AG04450 (cell line): ENCODE measurements around the gene HAL. TPM values are rescaled to one million over a fixed set of nuclear protein-coding genes. Genes with fewer than 3 reads are reported as not detected.

Experiments
- CTCF ChIA-PET: fragments of 300-600, 350-600 bp; formaldehyde crosslinking; extraction: SDS; loops from one replicate; lab custom pipeline; 2022; ENCODE audit warnings: antibody characterized with exemption, inconsistent platforms; lab: Charles Lee
- POLR2A ChIA-PET: fragments of 350-600 bp; formaldehyde crosslinking; extraction: SDS; loops from one replicate; lab custom pipeline; 2021; ENCODE audit warnings: antibody characterized with exemption, inconsistent platforms; lab: Yijun Ruan, JAX
- DNase-seq: peaks from one replicate; pipeline ENCODE4 v3.0.0-alpha.2; 2011; ENCODE audit warnings: low read depth, low spot score
- H3K27ac ChIP-seq: one replicate; pipeline ENCODE4 v1.5.1; 2012; ENCODE audit warnings: low read depth, low read length, control low read depth
- H3K27me3 ChIP-seq: one replicate; pipeline ENCODE4 v1.6.0; 2012; ENCODE audit warnings: low read length; ENCODE audit not compliant: control insufficient read depth, insufficient read depth
- H3K4me3 ChIP-seq: 2 replicates; pipeline ENCODE4 v1.5.1; 2011; ENCODE audit warnings: mild to moderate bottlenecking, low read depth, low read length, control low read depth
- H3K9me3 ChIP-seq: 2 replicates; pipeline ENCODE4 v1.5.1; 2012; ENCODE audit warnings: low read length; ENCODE audit not compliant: control insufficient read depth, insufficient read depth
- polyA plus RNA-seq: library from polyadenylated mRNA; depleted of rRNA; stranded (reverse); fragments of >200 nt; gene quantifications from 2 replicates; pipeline ENCODE4 v1.2.3, GENCODE V29; 2011
- TF ChIP-seq, protein P1 (sequence below): IDR thresholded peaks from 2 replicates; pipeline ENCODE4 v1.5.1; 2011; ENCODE audit warnings: low read depth, low read length, control low read depth, inconsistent platforms

HAL gene
- polyA plus RNA-seq, 1 experiment = 0.02 TPM

DNA sequence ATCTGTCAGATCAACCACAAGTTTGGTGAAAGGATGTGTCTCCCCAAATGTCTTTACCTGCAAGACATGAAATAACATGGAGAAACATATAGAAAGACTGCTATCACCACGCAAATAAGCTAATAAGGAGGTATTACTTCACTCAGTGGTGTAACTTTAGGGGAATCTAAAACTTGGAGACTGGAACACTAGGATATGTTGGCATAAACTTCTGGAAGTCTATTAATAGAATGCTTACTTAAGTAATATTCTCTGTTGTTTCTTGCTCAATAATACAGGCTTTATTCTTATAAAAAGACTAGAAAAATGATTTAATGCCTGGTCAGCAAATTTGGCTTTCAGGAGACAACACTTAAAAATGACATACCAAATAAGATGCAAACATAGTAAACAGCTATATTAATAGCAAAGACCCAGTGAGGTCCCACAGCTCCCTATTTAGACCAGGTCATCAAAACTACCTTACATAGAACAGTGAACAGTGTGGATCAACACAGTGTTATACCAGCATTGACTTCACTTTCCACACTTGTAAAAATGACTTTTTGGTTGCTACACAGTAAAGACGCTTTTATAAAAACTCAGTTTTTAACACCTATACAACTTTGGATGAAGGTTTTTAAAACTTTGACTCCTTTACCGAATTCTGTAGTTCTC is 18.9 kb upstream of the HAL start:
- H3K27me3 ChIP-seq = no peaks in the 10 kb centered on the region
- POLR2A ChIA-PET = no interaction called here
- TF ChIP-seq, protein P1, sequence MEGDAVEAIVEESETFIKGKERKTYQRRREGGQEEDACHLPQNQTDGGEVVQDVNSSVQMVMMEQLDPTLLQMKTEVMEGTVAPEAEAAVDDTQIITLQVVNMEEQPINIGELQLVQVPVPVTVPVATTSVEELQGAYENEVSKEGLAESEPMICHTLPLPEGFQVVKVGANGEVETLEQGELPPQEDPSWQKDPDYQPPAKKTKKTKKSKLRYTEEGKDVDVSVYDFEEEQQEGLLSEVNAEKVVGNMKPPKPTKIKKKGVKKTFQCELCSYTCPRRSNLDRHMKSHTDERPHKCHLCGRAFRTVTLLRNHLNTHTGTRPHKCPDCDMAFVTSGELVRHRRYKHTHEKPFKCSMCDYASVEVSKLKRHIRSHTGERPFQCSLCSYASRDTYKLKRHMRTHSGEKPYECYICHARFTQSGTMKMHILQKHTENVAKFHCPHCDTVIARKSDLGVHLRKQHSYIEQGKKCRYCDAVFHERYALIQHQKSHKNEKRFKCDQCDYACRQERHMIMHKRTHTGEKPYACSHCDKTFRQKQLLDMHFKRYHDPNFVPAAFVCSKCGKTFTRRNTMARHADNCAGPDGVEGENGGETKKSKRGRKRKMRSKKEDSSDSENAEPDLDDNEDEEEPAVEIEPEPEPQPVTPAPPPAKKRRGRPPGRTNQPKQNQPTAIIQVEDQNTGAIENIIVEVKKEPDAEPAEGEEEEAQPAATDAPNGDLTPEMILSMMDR = no peak

DNA sequence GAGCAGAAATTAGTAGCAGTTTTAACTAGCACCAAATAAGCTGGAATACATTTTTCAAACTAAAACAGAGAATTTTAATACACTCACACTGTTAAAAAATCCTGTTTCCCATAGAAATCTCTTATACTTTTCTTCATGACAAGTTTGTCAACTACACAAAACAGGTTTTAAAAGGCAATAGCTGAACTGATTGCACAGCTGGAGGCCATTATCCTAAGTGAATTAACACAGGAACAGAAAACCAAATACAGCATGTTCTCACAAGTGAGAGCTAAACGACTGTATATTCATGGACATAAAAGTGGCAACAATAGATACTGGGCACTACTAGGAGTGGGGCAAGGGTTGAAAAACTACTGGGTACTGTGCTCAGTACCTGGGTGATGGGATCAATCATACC is 11.6 kb upstream of the HAL start:
- H3K4me3 ChIP-seq = no peak overlapping the region
- H3K27me3 ChIP-seq = no peaks in the 10 kb centered on the region
- DNase-seq = no peak
- CTCF ChIA-PET = interaction anchor here (0.6 to 2.4 kb wide), 3 partner anchors 9 to 509 kb away, joined by 4 to 14 read pairs (median 5); no protein-coding TSS in a partner anchor
- TF ChIP-seq, protein P1 = no peak
- H3K9me3 ChIP-seq = no peaks in the 10 kb centered on the region
- POLR2A ChIA-PET = no interaction called here
- no peak overlapping the region for H3K27ac ChIP-seq

More for the DNA sequence above, 18.9 kb upstream of the HAL start:
- CTCF ChIA-PET = interaction anchor here (1.0 to 4.0 kb wide), 4 partner anchors 15 to 502 kb away, joined by 4 to 41 read pairs (median 8); no protein-coding TSS in a partner anchor
- Histone ChIP-seq H3K9me3 (no peaks in the 10 kb centered on the region), H3K4me3 (no peak overlapping the region), H3K27ac (no peak overlapping the region)
- no peak for DNase-seq

DNA sequence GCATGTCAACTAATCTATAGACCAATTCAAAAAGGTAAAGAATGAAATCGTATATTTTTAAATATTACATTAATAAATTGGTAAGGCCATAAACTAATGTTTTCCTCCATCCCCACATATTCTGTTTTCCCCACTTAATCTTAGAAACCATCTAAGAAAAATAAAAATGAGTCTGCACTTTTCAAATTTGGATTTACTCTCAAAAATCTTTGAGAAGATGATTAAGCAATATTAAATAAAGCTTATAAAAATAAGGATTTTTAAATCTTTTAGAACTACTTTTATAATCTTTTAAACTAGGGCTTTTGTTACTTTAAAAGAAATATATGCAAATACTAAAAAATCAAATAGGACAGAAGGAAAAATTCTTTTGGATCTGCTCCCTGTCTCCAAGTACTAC is 10.6 kb upstream of the HAL start:
- TF ChIP-seq, protein P1 = no peak
- CTCF ChIA-PET = interaction anchor here (0.9 to 2.4 kb wide), 2 partner anchors 8 to 16 kb away, joined by 3 to 14 read pairs; no protein-coding TSS in a partner anchor
- H3K4me3 ChIP-seq = no peak overlapping the region
- no peak for DNase-seq
- POLR2A ChIA-PET = no interaction called here
- H3K27me3 ChIP-seq = no peaks in the 10 kb centered on the region
- H3K27ac ChIP-seq = no peak overlapping the region
- H3K9me3 ChIP-seq = no peaks in the 10 kb centered on the region

DNA sequence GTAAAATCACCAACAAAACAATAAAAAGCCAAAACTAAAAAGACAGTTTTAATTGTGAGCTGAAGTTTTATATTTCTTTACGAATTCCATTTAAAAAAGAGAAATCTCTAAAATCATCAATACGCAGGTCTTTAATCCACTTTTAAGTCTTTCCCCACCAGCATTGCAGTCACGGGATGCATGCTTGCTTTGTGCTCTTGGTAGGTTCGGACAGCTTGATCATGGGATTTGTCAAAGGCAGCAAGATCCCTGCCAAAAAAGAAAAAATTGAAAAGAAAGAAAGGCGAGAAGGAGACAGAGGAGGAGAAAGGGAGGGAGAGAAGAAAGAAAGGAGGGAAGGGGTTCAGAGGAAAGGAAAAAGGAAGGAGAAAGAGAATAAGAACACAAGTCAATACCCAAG is 4.7 kb upstream of the HAL start:
- POLR2A ChIA-PET = no interaction called here
- no peaks in the 10 kb centered on the region for H3K9me3 ChIP-seq
- TF ChIP-seq, protein P1 = no peak
- DNase-seq = no peak
- CTCF ChIA-PET = interaction anchor here (1.5 to 3.7 kb wide), 4 partner anchors 14 to 516 kb away, joined by 3 to 61 read pairs (median 9); no protein-coding TSS in a partner anchor
- H3K27me3 ChIP-seq = no peaks in the 10 kb centered on the region
- H3K27ac ChIP-seq = no peak overlapping the region
- H3K4me3 ChIP-seq = no peak overlapping the region

DNA sequence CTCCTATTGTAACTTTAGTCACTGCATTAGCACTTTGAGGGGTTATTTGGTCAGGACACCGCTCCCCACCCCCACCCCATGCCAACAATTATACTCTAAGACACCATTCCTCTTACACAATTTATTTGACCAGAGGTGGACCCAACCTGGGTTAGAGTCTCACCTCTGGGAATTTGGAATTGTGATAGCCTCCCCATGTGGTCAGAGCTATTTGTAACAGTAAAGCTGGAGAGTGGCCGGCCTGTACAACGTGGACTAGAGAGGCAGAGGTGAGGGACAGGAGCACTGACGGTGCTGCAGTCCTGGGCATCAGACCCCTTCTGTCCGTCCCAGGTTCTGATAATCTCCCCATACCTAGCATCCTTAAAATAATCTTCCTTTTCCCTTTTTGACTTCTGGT is 3.3 kb upstream of the HAL start:
- POLR2A ChIA-PET = interaction anchor here (0.6 kb wide), 1 partner anchor 115 kb away, joined by 5 read pairs; no protein-coding TSS in a partner anchor
- DNase-seq = no peak
- Histone ChIP-seq H3K27ac (no peak overlapping the region), H3K9me3 (peaks cover 4% of the 10 kb centered on the region; the same call in 1 of the 2 replicates), H3K27me3 (no peaks in the 10 kb centered on the region), H3K4me3 (no peak overlapping the region)
- TF ChIP-seq, protein P1 = no peak
- CTCF ChIA-PET = interaction anchor here (0.5 to 3.7 kb wide), 21 partner anchors 8 to 518 kb away, joined by 3 to 61 read pairs (median 5); no protein-coding TSS in a partner anchor
